GM18498 (cell line): ENCODE measurements around the gene GMDS.
A peak's percentile ranks its signal among the peaks of the same experiment; 100 is the strongest.

ENCODE experiments used
- ATAC-seq: cut with Tn5 transposase; IDR thresholded peaks from one replicate; pipeline ENCODE4 v1.9.1; 2021; ENCODE audit warnings: mild to moderate bottlenecking, moderate library complexity; ENCODE audit not compliant: unreplicated experiment

Gene GMDS

GRCh38 chr6:1599469-1599868, 645.9 kb downstream of the GMDS start:
- ATAC-seq: no peak

- ATAC-seq: no peak
These were observed 646.5 kb downstream of the GMDS start for GRCh38 chr6:1598886-1599285.

GRCh38 chr6:1598433-1598832, 647.0 kb downstream of the GMDS start:
- no peak for ATAC-seq

GRCh38 chr6:1597924-1598323, 647.5 kb downstream of the GMDS start:
- no peak for ATAC-seq

GRCh38 chr6:1597121-1597744, 648.2 kb downstream of the GMDS start:
- ATAC-seq: no peak

GRCh38 chr6:1596088-1596852, 649.1 kb downstream of the GMDS start:
- peak; percentile 56 for ATAC-seq

GRCh38 chr6:1595271-1596087, 649.9 kb downstream of the GMDS start:
- no peak for ATAC-seq

- ATAC-seq: no peak
These were observed 650.8 kb downstream of the GMDS start for GRCh38 chr6:1594445-1595200.

DNA sequence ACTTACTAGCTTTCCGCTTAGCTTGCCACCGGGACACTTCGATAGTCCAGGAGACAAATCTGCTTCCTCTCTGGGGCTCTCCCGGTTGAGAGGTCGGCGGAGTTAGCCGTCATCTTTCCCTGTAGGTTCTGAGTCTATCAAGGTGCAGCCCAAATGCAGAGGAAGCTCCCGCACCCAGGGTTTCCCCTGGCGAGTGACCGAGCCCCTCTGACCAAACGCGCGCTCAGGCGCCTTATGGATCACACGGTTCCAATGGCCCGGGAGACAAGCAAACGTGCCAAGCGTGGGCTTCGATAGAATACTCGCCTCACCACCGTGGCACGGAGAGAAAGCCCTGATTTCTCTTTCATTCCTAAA, 651.5 kb downstream of the GMDS start:
- no peak for ATAC-seq

DNA sequence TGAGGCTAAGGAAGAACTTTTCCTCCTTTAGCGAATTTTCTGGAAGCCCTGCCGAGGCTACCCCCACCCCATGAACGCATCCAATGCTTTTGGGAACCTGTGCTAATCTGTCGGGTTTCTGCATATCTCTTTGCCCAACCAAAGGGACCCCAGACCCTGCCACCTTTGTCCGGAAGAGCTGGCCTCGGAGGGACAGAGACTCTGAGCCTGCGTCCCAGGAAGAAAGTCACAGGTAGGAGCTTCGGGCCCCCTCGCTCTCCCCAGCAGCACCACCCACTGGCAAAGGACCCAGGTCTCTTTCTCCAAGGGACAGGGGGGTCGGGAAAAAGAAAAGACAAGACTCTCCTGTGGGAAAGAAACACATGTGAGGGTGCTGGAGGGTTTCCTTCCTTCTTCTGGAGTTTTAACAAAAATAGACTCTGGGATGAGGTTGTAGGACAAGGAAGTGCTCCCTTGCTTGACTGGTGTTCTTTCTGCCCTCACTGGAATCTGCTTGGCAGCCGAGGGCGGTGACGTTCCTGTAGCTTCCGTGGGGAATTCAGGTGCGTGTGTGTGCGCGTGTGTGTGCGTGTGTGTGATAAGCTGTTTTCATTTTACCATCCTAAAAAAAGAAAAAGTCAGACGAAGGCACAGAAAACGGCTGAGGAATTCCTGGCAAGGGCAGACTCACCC, 652.0 kb downstream of the GMDS start:
- no peak for ATAC-seq

DNA sequence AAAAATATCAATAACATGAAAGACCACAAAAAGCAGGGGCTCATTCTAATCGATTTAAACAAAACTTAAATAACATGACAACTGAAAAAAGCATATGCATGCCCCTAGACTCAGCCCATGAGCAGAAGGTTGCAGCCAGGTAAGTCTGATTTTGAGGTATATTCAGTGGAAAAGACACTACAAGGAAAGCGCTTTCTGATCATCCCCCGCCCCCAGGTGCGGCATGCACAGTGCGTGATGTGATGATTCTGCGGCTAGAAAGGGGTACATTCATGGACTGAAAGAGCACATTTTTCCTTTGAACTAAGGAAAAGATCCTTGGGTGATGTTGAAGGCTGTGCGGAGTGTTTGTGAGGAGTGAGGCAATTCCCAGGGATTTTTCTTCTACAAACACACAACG, 652.6 kb downstream of the GMDS start:
- ATAC-seq: no peak

- ATAC-seq: no peak
These were observed 653.5 kb downstream of the GMDS start for GRCh38 chr6:1591926-1592325.

DNA sequence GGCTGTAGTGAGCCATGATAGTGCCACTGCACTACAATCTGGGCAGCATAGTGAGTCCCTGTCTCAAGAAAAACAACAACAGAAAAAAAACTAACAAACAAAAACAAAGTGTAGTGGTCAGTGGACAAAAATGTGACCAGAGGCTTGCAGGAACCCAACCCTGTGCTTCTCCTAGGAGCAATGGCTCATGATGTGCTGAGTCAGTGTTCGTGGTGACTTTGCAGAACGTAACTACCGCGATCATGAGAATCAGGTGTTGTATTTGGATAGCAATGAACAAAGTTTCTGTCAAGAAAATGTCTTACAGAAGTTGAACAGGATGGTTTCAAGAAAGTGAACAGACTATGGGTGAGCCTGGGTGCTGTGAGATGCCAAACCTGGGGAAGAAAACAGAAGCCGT, 654.2 kb downstream of the GMDS start:
- no peak for ATAC-seq

- no peak for ATAC-seq
These were observed 654.8 kb downstream of the GMDS start for GRCh38 chr6:1590580-1590979.

DNA sequence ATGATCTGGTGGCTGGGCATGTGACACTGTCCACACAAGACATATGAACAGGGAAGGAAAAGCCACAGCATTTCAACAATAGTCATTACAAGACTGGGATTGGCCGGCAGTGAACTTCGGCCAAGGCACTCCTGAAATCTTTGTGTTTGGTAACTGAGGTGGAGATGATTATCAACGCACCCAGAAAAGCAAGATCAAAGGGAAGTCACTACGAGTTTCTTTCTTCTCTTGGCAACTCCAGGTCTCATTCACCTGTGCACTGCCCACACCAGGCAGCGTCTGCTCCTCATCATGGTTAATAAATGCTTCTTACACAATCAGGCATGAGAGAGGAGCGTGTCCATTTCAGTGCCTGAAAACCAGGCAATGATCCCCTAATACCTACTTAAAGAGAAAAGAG, 656.2 kb downstream of the GMDS start:
- no peak for ATAC-seq

- ATAC-seq: no peak
These were observed 657.4 kb downstream of the GMDS start for GRCh38 chr6:1587977-1588376.

DNA sequence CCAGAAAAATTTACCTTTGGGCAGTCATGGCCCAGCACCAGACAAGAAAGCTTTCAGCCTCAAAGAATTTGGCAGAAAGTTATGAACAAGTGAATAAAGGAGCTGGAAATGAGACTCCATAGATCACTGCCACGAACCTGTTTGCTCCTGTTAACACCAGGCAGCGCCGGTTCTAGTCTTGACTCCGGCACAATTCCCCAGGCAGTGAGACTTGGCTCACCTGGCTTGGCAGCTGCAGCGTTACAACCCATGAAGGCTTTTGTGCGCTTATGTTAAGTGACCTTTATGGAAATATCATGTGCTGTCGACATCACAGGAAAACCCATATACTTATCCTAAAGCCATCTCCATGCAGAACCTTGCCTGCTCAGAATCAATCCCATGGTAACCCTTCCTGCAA, 657.9 kb downstream of the GMDS start:
- no peak for ATAC-seq

- ATAC-seq: no peak
These were observed 658.4 kb downstream of the GMDS start for GRCh38 chr6:1586861-1587450.

DNA sequence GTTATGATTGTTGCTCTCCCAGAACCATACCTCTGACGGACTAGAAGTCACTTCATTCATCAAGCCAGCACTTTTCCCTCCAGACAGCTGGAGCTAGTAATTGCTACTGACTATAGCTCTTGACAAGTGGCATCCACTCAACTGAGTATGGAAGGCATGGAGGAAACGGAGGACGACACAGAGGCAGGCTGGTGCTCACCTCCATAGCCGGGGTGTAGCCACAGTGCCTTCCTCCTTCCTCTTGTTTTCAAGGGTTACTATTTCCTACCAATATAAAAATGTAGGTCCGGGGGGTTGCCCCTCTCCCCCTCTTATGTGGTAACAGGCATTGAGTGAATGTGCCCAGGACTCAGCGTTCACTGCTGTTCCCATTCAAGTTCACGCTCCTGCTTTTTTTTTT, 659.1 kb downstream of the GMDS start:
- ATAC-seq: no peak

- ATAC-seq: no peak
These were observed 659.7 kb downstream of the GMDS start for GRCh38 chr6:1585669-1586049.
